ENCODE measurements around the gene CRYGB. TPM values are rescaled to one million over a fixed set of nuclear protein-coding genes. Genes with fewer than 3 reads are reported as not detected.

CRYGB gene, protein sequence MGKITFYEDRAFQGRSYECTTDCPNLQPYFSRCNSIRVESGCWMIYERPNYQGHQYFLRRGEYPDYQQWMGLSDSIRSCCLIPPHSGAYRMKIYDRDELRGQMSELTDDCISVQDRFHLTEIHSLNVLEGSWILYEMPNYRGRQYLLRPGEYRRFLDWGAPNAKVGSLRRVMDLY
- not detected in 2 replicates for total RNA-seq (2014; rRNA removed; shearing (Covaris generic))

DNA sequence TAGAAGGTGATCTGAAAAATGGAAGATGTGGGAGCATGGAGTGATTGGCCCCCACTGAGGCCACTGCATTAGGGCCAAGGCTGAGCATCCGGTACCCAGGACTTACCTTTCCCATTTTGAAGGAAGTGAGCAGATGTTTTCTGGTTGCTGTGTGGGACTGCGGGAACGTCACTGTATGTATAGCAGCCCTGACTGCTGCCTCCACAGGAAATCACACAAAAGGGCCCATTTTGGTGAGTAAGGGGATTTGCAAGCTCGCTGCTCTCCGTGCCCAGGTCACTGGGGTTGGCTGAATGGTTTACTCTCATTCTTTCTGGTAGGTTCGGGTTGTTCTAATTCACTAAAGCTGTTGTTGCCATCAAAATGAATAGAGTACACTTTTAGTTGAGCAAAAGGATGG lies at the start of gene CRYGB:
CRYGB (minus strand) TSS at position 153 of the 400 bp plus-strand sequence; CDS start at position 115, 38 bp downstream.
- no peak for DNase-seq (ENCODE audit: low read depth)

- DNase-seq (ENCODE audit: low read depth) = no peak
These were observed 49.6 kb upstream of the CRYGB start for GRCh38 chr2:208195531-208195930.

GRCh38 chr2:208192611-208193236 lies 46.8 kb upstream of the CRYGB start:
- peak; percentile 58 for DNase-seq (ENCODE audit: low read depth)

GRCh38 chr2:208189810-208190503 lies 44.0 kb upstream of the CRYGB start, which contains the start of gene C2orf80:
C2orf80 (minus strand) TSS chr2:208190030; CDS start chr2:208186986, 3,044 bp downstream.
- DNase-seq (ENCODE audit: low read depth) = no peak

GRCh38 chr2:208189069-208189809 lies 43.3 kb upstream of the CRYGB start:
- no peak for DNase-seq (ENCODE audit: low read depth)

DNA sequence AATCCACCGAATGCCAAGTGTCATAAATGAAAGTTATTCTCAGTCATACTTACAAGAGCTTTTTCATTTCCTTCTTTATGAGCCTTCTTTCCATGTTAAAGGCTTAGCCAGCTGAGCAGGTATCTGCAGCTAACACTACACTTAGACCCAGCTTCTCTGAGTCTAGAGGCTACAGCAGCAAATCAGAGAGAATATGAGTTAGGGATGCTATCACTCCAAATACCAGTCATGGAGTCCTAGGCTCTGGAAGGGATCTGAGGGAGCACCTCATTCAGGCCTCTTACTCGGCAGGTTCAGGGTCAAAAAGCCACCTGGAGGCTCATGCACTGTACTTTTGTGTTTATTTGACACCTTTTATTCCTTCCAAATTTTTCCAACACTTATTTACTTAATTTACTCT lies 40.9 kb upstream of the CRYGB start:
- DNase-seq (ENCODE audit: low read depth) = no peak

- DNase-seq (ENCODE audit: low read depth) = no peak
These were observed 40.5 kb upstream of the CRYGB start for GRCh38 chr2:208186465-208186864.

GRCh38 chr2:208183972-208184705 lies 38.2 kb upstream of the CRYGB start:
- DNase-seq (ENCODE audit: low read depth) = no peak

- DNase-seq (ENCODE audit: low read depth) = no peak
These were observed 37.6 kb upstream of the CRYGB start for GRCh38 chr2:208183526-208183925.

- DNase-seq (ENCODE audit: low read depth) = peak; percentile 11
These were observed 36.9 kb upstream of the CRYGB start for GRCh38 chr2:208182835-208183234.

DNA sequence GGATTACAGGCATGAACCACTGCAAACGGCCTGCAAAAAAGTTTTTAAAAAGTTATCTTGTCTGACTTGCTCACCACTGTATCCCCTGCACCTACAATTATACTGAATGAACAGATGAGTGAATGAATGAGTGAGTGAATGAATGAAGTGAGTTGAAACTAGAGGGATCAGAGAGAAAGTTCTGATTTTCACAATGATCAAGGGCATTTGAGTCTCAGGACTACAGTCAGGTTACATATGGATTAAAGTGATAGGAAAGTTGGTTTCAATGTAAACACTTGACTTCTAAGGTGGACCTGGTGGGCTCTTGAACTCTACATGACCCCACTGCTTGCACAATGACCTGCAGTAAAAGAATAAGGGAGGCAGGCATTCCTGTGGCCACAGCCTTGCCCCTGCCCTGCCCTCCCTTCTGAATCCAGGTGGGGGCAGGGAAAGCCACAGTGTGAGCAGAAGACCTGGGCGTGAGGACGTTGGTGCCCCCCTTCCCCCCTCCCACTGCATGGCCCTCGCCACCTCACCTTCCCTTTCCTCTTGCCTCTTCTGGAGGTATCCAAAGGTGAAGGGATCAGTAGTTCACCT lies 33.2 kb upstream of the CRYGB start:
- DNase-seq (ENCODE audit: low read depth) = peak; percentile 34

DNA sequence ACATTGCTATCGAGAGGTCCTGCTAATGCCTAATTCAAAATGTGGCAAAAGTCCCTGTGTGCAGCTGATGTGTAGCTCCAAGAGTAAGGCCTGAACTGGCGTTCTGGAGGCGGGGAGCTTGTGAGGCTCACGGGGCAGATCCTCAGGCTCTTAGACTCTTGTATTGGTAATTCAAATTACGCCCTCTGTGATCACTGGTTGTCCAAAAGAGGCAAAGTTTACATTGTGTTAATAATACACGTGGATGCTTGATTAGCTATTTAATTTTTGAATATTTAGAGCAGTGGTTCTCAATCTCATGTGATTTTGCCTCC lies 29.8 kb upstream of the CRYGB start:
- no peak for DNase-seq (ENCODE audit: low read depth)

GRCh38 chr2:208175069-208175839 lies 29.3 kb upstream of the CRYGB start:
- DNase-seq (ENCODE audit: low read depth) = peak; percentile 77

- no peak for DNase-seq (ENCODE audit: low read depth)
These were observed 28.2 kb upstream of the CRYGB start for GRCh38 chr2:208174144-208174543.

DNA sequence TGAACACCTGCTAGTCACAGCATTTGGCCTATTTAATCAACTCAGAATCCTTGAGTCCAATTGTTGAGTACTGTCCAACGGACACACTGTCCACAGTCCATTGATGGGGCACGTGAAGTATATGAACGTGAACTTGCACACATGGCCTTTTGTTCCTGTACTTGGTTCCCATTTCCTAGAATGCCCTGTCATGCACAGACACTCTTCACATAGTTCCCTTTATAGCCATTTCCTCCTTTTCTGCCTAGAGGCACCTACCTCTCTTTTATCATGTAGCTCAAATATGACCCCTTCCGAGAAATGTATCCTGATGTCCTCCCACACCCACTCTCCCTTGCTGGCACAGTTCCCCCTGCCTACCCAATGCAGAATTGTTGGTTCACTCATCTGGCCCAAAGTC lies 26.2 kb upstream of the CRYGB start:
- peak; percentile 10 for DNase-seq (ENCODE audit: low read depth)

GRCh38 chr2:208164951-208165755 lies 19.2 kb upstream of the CRYGB start:
- no peak for DNase-seq (ENCODE audit: low read depth)

DNA sequence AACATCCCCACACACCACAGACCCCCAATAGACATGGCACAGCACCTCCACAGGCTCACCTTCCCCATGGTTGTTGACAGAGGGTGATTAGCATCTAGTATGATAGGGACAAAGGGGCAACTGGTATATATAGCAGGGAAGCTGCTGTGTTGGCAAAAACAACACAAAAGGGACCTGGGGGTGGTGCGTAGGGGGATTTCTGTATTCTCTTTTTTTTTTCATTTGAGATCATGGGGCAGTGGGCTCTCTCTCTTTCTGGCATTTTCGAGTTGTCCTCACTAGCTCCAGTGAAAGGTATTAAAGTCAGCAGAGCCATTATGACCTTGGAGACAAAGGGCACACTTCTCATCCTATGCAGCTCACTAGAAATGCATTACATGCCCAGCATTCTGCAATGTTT lies 17.5 kb upstream of the CRYGB start, which contains the start of gene CRYGA:
CRYGA (minus strand) TSS at position 101 of the 400 bp plus-strand sequence; CDS start at position 68, 33 bp downstream.
- DNase-seq (ENCODE audit: low read depth) = no peak

DNA sequence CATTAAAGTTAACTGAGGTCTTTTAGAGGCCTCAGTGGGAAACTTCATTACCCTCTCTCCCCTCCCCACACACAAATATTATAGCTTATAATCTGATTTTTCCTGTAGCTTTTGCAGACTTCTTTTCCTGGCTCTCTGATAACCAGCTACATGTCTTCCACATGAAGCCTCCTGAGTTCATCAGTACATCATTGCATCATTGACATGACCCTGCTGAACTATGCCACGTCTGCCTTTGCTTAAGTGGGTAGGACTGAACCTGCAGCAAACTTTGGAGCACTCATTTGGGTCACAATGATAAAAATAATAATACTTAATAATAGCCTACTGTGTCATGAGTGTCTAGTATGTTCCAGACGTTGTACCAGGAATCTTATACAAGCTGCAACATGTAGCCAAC lies 10.5 kb upstream of the CRYGB start:
- DNase-seq (ENCODE audit: low read depth) = no peak

GRCh38 chr2:208153156-208153555 lies 7.2 kb upstream of the CRYGB start:
- DNase-seq (ENCODE audit: low read depth) = peak; percentile 36

DNA sequence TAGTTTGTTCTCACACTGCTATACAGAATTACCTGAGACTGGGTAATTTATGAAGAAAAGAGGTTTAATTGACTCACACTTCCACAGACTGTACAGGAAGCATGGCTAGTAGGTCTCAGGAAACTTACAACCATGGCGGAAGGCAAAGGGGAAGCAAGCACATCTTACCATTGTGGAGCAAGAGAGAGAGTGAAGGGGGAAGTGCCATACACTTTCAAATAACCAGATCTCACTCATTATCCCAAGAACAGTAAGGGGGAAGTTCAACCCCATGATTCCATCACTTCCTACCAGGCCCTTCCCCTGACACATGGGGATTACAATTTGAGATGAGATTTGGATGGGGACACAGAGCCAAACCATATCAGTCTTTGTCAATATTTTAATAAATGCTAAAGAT lies 5.0 kb upstream of the CRYGB start:
- DNase-seq (ENCODE audit: low read depth) = no peak

Data from M059J (cell line).